Ascending aorta (tissue), 2 donors: ENCODE measurements around the gene TRIM28. TPM values are rescaled to one million over a fixed set of nuclear protein-coding genes. Genes with fewer than 3 reads are reported as not detected.

Source experiments
- DNase-seq, 2 donors: peaks; one replicate each; pipeline ENCODE4 v3.0.0-alpha.2; 2019; ENCODE audit warnings: low spot score in 2 of 2
- H3K27ac ChIP-seq, 2 donors: fragments of 200-600 bp; sonication (generic); one replicate each; pipeline ENCODE4 v1.5.1; 2016 to 2017; ENCODE audit warnings: mild to moderate bottlenecking in 1 of 2
- H3K27me3 ChIP-seq: fragments of 200-600 bp; sonication (generic); one replicate; pipeline ENCODE4 v1.5.1; 2017
- H3K36me3 ChIP-seq, 2 donors: fragments of 200-600 bp; sonication (generic); one replicate each; pipeline ENCODE4 v1.5.1; 2016
- H3K4me1 ChIP-seq, 2 donors: fragments of 200-600 bp; sonication (generic); one replicate each; pipeline ENCODE4 v1.5.1; 2016 to 2017; ENCODE audit warnings: mild to moderate bottlenecking in 1 of 2
- H3K4me3 ChIP-seq, 2 donors: fragments of 200-600 bp; sonication (generic); one replicate each; pipeline ENCODE4 v1.5.1; 2016 to 2017; ENCODE audit warnings: mild to moderate bottlenecking in 1 of 2
- H3K9me3 ChIP-seq, 2 donors: fragments of 200-600 bp; sonication (generic); one replicate each; pipeline ENCODE4 v1.5.1; 2016
- intact Hi-C: fragments of 100-400 bp; cut with DNase I; formaldehyde crosslinking; loops from one replicate; pipeline ENCODE4 v1.15.1; 2023
- total RNA-seq: library from RNA; depleted of rRNA; stranded (reverse); fragments of >200 nt; gene quantifications from one replicate; pipeline ENCODE4 v1.1.0, GENCODE V29; 2016
- TF ChIP-seq, protein P1 (sequence below), 3 experiments: fragments of 200-600 bp in 2 of 3; fragments of 450-650 bp in 1 of 3; sonication (generic) in 2 of 3; IDR thresholded peaks; one replicate each; pipeline ENCODE4 v1.5.1; 2016 to 2019; ENCODE audit warnings: antibody characterized with exemption in 3 of 3, mild to moderate bottlenecking in 1 of 3, moderate library complexity in 1 of 3

The TRIM28 gene
- total RNA-seq, 1 donor from 2014 or later = 222 TPM

DNA sequence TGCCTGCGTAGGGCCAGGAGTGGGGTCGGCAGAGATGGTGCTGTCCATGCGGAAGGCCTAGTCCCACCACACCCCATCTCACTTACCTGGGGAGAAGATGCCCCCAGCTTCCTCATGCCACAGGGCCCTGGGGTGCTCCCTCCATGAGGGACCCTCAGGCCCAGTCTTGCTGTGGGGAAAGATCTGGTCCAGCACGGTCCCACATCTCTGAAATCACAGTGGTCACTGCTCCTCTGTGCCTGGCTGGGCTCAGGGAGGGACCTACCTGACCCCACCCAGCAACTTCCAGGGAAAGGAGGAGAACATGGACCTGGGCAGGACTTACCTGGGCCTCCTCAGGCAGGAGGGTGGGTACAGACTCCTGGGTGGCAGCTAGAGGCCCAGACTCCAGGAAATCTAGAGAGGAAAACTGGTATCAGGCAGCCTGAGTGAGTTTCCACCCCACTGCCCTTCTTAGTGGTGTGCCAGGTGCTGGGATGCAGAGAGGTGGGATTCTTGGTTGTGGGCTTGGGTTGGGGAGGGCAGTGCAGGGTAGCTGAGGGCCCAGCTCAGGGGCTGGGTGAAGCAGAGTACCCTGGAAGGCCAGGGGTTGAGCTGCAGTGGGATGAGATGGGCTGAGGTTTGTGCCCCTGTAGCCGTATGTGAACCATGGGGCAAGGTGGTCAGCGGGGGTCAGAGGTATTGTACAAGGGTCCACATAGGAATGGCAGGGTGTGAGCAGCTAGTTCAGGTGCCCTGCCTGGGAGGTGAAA lies 25.5 kb downstream of the TRIM28 start:
- no peak overlapping the region for H3K4me3 ChIP-seq
- H3K27ac ChIP-seq = no peak overlapping the region
- TF ChIP-seq, protein P1, sequence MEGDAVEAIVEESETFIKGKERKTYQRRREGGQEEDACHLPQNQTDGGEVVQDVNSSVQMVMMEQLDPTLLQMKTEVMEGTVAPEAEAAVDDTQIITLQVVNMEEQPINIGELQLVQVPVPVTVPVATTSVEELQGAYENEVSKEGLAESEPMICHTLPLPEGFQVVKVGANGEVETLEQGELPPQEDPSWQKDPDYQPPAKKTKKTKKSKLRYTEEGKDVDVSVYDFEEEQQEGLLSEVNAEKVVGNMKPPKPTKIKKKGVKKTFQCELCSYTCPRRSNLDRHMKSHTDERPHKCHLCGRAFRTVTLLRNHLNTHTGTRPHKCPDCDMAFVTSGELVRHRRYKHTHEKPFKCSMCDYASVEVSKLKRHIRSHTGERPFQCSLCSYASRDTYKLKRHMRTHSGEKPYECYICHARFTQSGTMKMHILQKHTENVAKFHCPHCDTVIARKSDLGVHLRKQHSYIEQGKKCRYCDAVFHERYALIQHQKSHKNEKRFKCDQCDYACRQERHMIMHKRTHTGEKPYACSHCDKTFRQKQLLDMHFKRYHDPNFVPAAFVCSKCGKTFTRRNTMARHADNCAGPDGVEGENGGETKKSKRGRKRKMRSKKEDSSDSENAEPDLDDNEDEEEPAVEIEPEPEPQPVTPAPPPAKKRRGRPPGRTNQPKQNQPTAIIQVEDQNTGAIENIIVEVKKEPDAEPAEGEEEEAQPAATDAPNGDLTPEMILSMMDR (IDR thresholded peaks at IDR 0.05) = no peak
- H3K36me3 ChIP-seq = peaks cover 3% of the 10 kb centered on the region in 2 donors
- H3K27me3 ChIP-seq = no peaks in the 10 kb centered on the region
- intact Hi-C loops = no loop called here
- peaks cover 4 to 12% of the 10 kb centered on the region in 2 donors for H3K4me1 ChIP-seq
- DNase-seq = no peak
- H3K9me3 ChIP-seq = no peaks in the 10 kb centered on the region

DNA sequence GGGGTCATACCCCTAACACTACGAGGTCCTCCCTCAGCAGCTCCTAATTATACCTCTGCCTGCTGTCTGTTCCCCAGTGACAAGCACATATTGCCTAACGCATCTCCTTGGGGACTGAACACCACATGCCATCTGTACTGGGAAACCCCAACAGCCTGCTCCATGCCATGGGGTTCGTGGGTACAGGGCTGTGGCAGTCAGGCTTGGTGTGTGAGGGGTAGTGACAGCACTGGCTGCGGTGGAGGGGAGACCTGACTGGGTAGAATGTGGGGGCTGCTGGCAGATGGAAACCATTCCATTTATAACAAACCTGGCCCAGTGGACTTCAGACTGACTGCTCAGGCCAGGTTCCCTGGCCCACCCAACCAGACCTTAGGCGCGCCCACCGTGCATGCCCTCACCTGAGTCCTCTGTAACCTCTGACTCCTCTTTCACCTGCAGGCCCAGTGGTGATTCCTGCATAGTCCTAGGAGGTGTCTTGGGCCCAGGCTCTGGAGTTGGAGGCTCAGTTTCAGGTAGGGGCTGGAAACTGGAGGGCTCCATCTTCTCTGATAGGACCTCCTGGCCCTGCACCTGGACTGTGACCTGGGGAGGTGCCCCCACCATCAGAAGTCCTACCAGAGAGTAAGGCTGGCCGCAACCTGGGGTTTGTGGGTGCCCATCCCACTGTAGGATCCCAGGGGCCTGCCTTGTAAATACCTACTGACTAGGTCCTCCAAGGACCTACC lies 26.2 kb downstream of the TRIM28 start:
- H3K4me1 ChIP-seq = peaks cover 4 to 15% of the 10 kb centered on the region in 2 donors
- H3K9me3 ChIP-seq = no peaks in the 10 kb centered on the region
- H3K27ac ChIP-seq = no peak overlapping the region
- TF ChIP-seq, protein P1 (IDR thresholded peaks at IDR 0.05) = no peak
- no peaks in the 10 kb centered on the region for H3K27me3 ChIP-seq
- H3K4me3 ChIP-seq = no peak overlapping the region
- intact Hi-C loops = no loop called here
- peaks cover 3% of the 10 kb centered on the region in 2 donors for H3K36me3 ChIP-seq
- DNase-seq = no peak

DNA sequence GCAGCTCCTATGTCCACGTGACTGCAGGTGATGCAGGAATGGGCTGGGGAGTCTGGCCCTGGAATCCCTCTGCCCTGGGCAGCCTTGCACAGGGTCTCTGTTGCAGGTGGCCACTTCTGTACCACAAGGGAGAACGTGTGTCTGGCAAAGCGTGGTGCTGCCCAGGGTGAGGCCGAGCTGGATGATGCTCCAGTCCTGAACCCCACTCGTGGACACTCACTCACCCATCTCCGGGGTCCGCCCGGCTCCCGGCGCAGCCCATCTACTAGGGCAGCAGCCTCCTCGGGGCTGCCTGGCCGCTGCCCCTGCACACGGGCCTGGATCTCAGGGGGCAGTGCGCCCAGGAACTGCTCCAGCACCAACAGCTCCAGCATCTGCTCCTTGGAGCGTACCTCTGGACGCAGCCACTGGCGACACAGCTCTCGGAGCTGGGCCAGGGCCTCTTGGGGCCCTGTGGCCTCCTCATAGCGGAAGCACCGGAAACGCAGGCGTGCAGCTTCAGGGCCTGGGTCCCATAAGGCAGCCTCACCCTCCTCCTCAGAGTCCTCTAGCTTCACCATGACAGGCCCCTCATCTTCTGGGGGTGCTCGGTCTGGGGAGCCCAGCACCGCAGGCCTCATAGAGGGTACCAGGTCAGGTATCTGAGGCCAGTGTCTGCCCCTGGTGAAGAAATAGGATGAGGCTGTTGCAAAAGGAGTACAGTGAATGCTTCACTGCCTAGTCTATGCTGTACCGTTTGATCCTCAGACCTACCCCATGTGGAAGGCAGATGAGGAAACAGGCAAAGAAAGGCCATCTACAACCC lies 27.1 kb downstream of the TRIM28 start:
- no peaks in the 10 kb centered on the region for H3K9me3 ChIP-seq
- H3K4me3 ChIP-seq = no peak overlapping the region
- peaks cover 3% of the 10 kb centered on the region in 2 donors for H3K36me3 ChIP-seq
- no peak for DNase-seq
- peaks cover 4 to 15% of the 10 kb centered on the region in 2 donors for H3K4me1 ChIP-seq
- intact Hi-C loops = no loop called here
- TF ChIP-seq, protein P1 (IDR thresholded peaks at IDR 0.05) = no peak
- H3K27ac ChIP-seq = no peak overlapping the region
- no peaks in the 10 kb centered on the region for H3K27me3 ChIP-seq

DNA sequence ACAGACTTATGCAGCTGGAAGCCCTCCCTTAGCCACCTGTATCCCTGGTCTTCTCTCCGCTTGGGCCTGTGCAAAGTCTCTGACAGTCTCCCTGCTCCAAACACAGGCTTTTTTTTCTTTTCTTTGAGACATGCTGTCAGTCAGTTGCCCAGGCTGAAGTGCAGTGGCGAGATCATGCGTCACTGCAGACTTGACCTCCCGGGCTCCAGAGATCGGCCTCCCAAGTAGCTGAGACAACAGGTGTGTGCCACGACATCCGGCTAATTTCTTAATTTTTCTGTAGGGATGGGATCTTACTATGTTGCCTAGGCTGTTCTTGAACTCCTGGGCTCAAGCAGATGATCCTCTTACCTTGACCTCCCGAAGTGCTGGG lies 27.7 kb downstream of the TRIM28 start:
- intact Hi-C loops = no loop called here
- H3K4me1 ChIP-seq = peaks cover 4 to 16% of the 10 kb centered on the region in 2 donors
- TF ChIP-seq, protein P1 (IDR thresholded peaks at IDR 0.05) = no peak
- no peak overlapping the region for H3K4me3 ChIP-seq
- no peaks in the 10 kb centered on the region for H3K9me3 ChIP-seq
- peaks cover 3% of the 10 kb centered on the region in 2 donors for H3K36me3 ChIP-seq
- no peaks in the 10 kb centered on the region for H3K27me3 ChIP-seq
- no peak overlapping the region for H3K27ac ChIP-seq
- DNase-seq = no peak

DNA sequence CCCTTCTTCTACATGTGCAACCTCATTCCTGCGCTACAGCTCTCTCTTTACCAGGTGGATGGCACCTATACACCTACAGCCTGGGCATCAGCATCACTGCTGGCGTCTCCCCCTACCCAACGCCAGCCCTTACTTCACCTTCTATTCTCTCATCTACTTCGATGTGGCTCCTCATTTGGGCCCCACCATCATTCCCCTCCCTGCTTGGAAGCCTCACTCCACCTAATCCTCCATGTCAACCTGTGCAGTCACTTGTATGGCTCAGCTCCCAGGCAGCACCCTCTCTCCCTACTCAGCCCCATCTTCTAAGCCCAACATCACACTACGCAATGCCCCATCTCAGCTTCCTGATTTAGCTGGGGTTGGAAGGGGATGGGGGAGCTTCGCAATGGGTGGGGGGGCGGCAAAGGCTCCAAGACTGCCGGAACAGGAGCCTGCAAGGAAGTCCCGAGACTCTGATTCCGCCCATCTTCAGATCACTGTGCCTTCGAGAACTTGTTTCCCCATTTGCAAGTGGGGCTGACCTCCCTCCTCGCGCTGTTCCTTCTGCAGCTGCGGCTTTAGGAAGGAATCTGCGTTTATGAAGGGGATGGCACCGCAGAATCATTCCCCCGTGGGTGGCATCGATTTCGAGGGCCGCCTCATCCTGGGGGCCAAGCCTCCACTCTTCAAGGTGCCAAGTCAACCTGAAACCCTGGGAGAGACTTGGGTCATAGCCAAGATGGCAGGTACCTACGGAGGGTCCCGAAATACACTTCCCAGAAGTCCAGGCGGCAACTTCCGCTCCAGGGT lies 28.4 kb downstream of the TRIM28 start:
- Histone ChIP-seq H3K27me3 (no peaks in the 10 kb centered on the region), H3K27ac (peak overlapping the region; percentile 95 to 98), H3K36me3 (peaks cover 3% of the 10 kb centered on the region in 2 donors), H3K4me1 (peaks cover 4 to 20% of the 10 kb centered on the region in 2 donors), H3K4me3 (peak overlapping the region; percentile 81 to 92), H3K9me3 (no peaks in the 10 kb centered on the region)
- no peak for DNase-seq
- intact Hi-C loops = loop anchor here (1.0 kb wide), 1 partner anchor 53 kb away; the partner anchor contains the start of gene ZBTB45
- TF ChIP-seq, protein P1 (IDR thresholded peaks at IDR 0.05) = no peak
